Stimulated activated CD8-positive, alpha-beta memory T cell treated with anti-CD3 and anti-CD28 coated beads, Interleukin-15, amount 100 ng/mL, for 48 hours (primary cell): Measurements from ENCODE around the gene RIMS4.

ENCODE experiments used
- DNase-seq, 2 donors: peaks; one replicate each; pipeline ENCODE4 v3.0.0-alpha.2; 2020; ENCODE audit warnings: low read depth in 2 of 2

The RIMS4 gene

GRCh38 chr20:44796758-44797457, 13.4 kb downstream of the RIMS4 start:
- no peak for DNase-seq

GRCh38 chr20:44796311-44796710, 14.0 kb downstream of the RIMS4 start:
- DNase-seq = no peak

- no peak for DNase-seq
Observed at GRCh38 chr20:44795836-44796235, 14.5 kb downstream of the RIMS4 start.

- no peak for DNase-seq
Observed at GRCh38 chr20:44792796-44793195, 17.6 kb downstream of the RIMS4 start.

- no peak for DNase-seq
Observed at GRCh38 chr20:44790638-44791393, 19.5 kb downstream of the RIMS4 start.

GRCh38 chr20:44788706-44789456, 21.5 kb downstream of the RIMS4 start:
- DNase-seq = no peak

GRCh38 chr20:44787299-44787698, 23.0 kb downstream of the RIMS4 start:
- no peak for DNase-seq

- no peak for DNase-seq
Observed at GRCh38 chr20:44785768-44786167, 24.6 kb downstream of the RIMS4 start.

GRCh38 chr20:44784688-44785087, 25.7 kb downstream of the RIMS4 start:
- no peak for DNase-seq

- DNase-seq = no peak
Observed at GRCh38 chr20:44781791-44782190, 28.6 kb downstream of the RIMS4 start.

GRCh38 chr20:44781118-44781517, 29.2 kb downstream of the RIMS4 start:
- no peak for DNase-seq

GRCh38 chr20:44780226-44780625, 30.1 kb downstream of the RIMS4 start:
- DNase-seq = no peak

GRCh38 chr20:44776980-44777379, 33.4 kb downstream of the RIMS4 start:
- DNase-seq = no peak

- DNase-seq = no peak
Observed at GRCh38 chr20:44773070-44773829, 37.1 kb downstream of the RIMS4 start.

- no peak for DNase-seq
Observed at GRCh38 chr20:44772636-44773035, 37.7 kb downstream of the RIMS4 start.

- no peak for DNase-seq
Observed at GRCh38 chr20:44771172-44771535, 39.2 kb downstream of the RIMS4 start.

GRCh38 chr20:44770484-44771171, 39.7 kb downstream of the RIMS4 start:
- DNase-seq = no peak

- DNase-seq = no peak
Observed at GRCh38 chr20:44769481-44769863, 40.9 kb downstream of the RIMS4 start.

GRCh38 chr20:44768854-44769480, 41.4 kb downstream of the RIMS4 start:
- DNase-seq = no peak

GRCh38 chr20:44768256-44768655, 42.1 kb downstream of the RIMS4 start:
- DNase-seq = no peak
